Transverse colon (tissue), 4 donors: ENCODE results near the gene LCP1.

Experiments used
- POLR2AphosphoS5 ChIP-seq, 3 donors: sonication (generic); formaldehyde crosslinking; IDR thresholded peaks; one replicate each; pipeline ENCODE4 v1.6.1; 2016; ENCODE audit warnings: antibody characterized with exemption in 3 of 3
- TF ChIP-seq, protein P1 (sequence below), 5 experiments: fragments of 200-600 bp in 3 of 5; fragments of 450-650 bp in 2 of 5; sonication (generic) in 3 of 5; IDR thresholded peaks; 1 replicate in 2 of 5; 2 replicates in 3 of 5; pipeline ENCODE4 v1.5.1; 2016 to 2017; ENCODE audit warnings: antibody characterized with exemption in 5 of 5, inconsistent platforms in 3 of 5, mild to moderate bottlenecking in 2 of 5, moderate library complexity in 1 of 5

DNA sequence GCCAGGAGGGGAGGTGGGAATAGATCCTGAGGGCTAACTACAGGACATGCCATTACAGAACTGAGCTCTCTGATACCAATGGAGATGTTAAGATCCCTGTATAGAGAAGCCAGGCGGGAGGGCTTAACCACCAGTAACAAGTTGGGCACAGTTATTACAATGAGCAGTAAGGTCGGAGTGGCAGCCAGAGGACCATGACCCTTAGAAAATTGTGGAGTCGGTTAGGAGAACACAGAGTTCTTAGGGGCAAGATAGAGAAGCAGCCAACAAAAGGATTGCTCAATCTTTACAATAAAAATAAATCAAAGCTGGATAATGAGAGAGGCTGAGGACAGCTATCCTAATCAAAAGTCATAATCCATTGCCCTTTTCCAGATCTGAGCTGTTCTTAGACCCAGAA lies 87.5 kb downstream of the LCP1 start:
- TF ChIP-seq, protein P1, sequence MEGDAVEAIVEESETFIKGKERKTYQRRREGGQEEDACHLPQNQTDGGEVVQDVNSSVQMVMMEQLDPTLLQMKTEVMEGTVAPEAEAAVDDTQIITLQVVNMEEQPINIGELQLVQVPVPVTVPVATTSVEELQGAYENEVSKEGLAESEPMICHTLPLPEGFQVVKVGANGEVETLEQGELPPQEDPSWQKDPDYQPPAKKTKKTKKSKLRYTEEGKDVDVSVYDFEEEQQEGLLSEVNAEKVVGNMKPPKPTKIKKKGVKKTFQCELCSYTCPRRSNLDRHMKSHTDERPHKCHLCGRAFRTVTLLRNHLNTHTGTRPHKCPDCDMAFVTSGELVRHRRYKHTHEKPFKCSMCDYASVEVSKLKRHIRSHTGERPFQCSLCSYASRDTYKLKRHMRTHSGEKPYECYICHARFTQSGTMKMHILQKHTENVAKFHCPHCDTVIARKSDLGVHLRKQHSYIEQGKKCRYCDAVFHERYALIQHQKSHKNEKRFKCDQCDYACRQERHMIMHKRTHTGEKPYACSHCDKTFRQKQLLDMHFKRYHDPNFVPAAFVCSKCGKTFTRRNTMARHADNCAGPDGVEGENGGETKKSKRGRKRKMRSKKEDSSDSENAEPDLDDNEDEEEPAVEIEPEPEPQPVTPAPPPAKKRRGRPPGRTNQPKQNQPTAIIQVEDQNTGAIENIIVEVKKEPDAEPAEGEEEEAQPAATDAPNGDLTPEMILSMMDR (IDR thresholded peaks at IDR 0.05) = no peak
- no peak for TF ChIP-seq POLR2AphosphoS5 (IDR thresholded peaks at IDR 0.05)
